Measurements from ENCODE around the gene ARL5C. TPM values are rescaled to one million over a fixed set of nuclear protein-coding genes. Genes with fewer than 3 reads are reported as not detected.

Gene ARL5C
- total and polyA plus RNA-seq, 12 donors, result not detected

DNA sequence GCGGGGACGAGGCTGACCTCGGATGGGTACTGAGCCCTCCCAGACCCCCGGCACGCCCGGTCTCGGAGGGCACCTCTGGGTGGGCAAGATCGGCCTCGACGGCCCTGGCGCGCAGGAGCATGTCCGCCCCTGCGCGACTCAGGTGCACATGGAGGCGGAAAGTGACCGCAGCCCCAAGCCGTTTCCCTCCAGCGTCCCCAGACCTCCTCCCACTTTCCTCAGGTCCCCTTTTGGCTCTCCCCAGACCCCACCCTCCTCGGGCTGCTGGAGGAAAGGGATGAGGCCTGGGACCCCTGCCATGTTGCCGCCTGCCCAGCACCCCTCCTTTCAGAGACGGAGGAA lies 44.1 kb upstream of the ARL5C start:
- peak overlapping the region in 4 of 10 donors; percentile 13 to 50 (median 18) for H3K27ac ChIP-seq
- peaks cover 0 to 3% (median 1%) of the 10 kb centered on the region in 9 donors for H3K36me3 ChIP-seq
- peak overlapping the region; percentile 14 to 57 (median 50) for H3K4me3 ChIP-seq
- no peak for DNase-seq
- peaks cover 0 to 17% (median 2%) of the 10 kb centered on the region in 7 donors for H3K27me3 ChIP-seq
- intact Hi-C loops (cut with DNase I), result no loop called here
- H3K9me3 ChIP-seq, result no peaks in the 10 kb centered on the region
- WGBS, 2 donors, result 8 to 11% methylated on average over 22 of the region's 22 CpGs
- TF ChIP-seq, protein P1, sequence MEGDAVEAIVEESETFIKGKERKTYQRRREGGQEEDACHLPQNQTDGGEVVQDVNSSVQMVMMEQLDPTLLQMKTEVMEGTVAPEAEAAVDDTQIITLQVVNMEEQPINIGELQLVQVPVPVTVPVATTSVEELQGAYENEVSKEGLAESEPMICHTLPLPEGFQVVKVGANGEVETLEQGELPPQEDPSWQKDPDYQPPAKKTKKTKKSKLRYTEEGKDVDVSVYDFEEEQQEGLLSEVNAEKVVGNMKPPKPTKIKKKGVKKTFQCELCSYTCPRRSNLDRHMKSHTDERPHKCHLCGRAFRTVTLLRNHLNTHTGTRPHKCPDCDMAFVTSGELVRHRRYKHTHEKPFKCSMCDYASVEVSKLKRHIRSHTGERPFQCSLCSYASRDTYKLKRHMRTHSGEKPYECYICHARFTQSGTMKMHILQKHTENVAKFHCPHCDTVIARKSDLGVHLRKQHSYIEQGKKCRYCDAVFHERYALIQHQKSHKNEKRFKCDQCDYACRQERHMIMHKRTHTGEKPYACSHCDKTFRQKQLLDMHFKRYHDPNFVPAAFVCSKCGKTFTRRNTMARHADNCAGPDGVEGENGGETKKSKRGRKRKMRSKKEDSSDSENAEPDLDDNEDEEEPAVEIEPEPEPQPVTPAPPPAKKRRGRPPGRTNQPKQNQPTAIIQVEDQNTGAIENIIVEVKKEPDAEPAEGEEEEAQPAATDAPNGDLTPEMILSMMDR (IDR thresholded peaks at IDR 0.05), result no peak
- peak in 1 of 8 donors; percentile 6 for ATAC-seq
- peaks cover 9 to 25% (median 18%) of the 10 kb centered on the region in 9 donors for H3K4me1 ChIP-seq

DNA sequence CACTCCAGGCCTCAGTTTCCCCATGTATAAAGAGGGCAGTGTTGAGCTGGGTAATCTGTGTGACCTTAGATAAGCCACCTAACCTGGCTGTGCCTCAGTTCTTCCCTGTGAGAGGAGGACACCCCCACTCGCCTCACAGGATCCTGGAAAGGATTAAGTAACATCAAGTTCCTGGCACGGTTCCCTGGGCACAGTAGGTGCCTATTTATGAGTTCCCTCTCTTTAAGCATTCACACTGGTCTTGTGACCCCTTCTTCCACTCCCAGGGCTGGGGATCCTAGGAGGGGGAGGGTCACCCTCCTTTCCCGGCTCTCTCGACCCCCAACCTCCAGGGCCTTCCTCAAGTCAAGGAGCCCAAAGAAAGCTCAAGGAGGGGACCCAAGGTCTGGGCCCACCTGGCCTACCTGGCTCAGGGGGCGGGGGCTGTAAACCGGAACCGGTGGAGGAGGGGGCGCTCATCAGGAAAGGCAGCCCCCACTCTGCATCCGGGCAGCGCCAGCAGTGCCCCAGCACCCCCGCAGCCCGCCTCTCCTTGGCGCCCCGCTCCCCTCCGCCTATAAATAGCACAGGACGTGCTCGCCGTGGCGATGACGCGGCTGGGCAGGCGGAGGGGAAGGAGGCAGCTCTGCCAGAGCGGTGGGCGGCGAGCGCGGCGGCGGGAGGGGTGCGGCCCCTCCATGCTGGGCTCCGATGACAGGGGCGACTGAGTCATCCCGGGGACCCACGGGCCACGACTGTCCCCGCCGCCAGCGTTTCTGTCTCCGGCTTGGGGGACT lies 43.5 kb upstream of the ARL5C start:
- 2 to 3% methylated on average over 37 to 39 of the region's 39 CpGs for WGBS, 2 donors
- DNase-seq, result peak; percentile 68 to 74
- Histone ChIP-seq H3K4me3 (peak overlapping the region; percentile 14 to 57 (median 50)), H3K36me3 (peaks cover 0 to 9% (median 7%) of the 10 kb centered on the region in 9 donors), H3K4me1 (peaks cover 9 to 25% (median 18%) of the 10 kb centered on the region in 9 donors), H3K9me3 (no peaks in the 10 kb centered on the region), H3K27me3 (peaks cover 0 to 17% (median 2%) of the 10 kb centered on the region in 7 donors), H3K27ac (peak overlapping the region in 6 of 10 donors; percentile 13 to 50 (median 32))
- TF ChIP-seq, protein P1 (IDR thresholded peaks at IDR 0.05), result no peak
- intact Hi-C loops (cut with DNase I), result loop anchor here in 5 of 10 donors (2.0 to 5.0 kb wide), 2 partner anchors 33 to 35 kb away; no protein-coding TSS in a partner anchor
- ATAC-seq, result peak; percentile 71 to 92 (median 78)

DNA sequence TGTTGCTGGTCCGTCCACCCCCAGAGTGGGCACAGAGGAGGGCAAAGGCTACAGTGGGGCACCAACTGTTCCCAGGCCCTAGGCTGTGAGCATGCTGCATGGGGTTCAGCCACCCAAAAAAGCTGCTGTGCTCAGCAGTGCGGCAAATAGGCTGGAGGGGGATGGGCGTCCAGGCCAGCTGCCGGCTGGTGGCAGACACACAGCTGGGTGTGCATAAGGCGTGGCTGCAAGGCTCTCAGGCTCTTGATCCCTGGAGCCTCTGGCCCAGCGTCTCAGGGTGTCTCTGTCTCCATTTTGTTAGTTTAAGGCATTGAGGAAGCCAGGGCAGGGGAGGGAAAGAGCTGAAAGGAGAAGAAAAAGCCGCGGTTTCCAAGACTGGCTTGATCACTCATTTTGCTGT lies 42.9 kb upstream of the ARL5C start:
- H3K4me3 ChIP-seq, result peak overlapping the region in 1 of 10 donors; percentile 53
- TF ChIP-seq, protein P1 (IDR thresholded peaks at IDR 0.05), result no peak
- no peaks in the 10 kb centered on the region for H3K9me3 ChIP-seq
- intact Hi-C loops (cut with DNase I), result loop anchor here in 5 of 10 donors (2.0 to 5.0 kb wide), 2 partner anchors 33 to 36 kb away; no protein-coding TSS in a partner anchor
- peaks cover 9 to 25% (median 18%) of the 10 kb centered on the region in 9 donors for H3K4me1 ChIP-seq
- H3K27ac ChIP-seq, result peak overlapping the region in 2 of 10 donors; percentile 43 to 50
- WGBS, 2 donors, result 68 to 69% methylated on average over 8 of the region's 8 CpGs
- H3K27me3 ChIP-seq, result peaks cover 0 to 17% (median 2%) of the 10 kb centered on the region in 7 donors
- H3K36me3 ChIP-seq, result peaks cover 0 to 15% (median 13%) of the 10 kb centered on the region in 9 donors
- DNase-seq (no peak), ATAC-seq (peak in 2 of 8 donors; percentile 7 to 19)

DNA sequence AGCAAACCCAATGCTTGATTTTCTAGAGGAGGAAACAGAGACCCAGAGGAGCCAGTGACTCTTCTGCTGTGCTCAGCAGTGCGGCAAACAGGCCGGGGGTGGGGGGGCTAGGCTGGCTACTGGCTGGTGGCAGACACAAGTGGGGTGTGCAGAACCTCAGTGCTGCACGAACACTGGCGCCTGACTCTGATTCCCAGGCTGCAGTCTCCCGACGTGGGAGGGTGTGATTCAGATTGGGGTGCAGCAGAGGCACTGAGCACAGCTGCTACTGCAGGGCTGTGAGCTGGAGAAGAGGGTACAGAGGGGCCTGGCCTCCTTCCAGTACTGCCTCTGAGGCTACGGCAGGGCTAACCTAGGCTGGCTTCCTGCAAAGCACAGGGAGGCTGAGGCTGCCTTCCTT lies 42.2 kb upstream of the ARL5C start:
- H3K27ac ChIP-seq, result no peak overlapping the region
- TF ChIP-seq, protein P1 (IDR thresholded peaks at IDR 0.05), result no peak
- intact Hi-C loops (cut with DNase I), result loop anchor here in 5 of 10 donors (2.0 to 5.0 kb wide), 2 partner anchors 34 to 37 kb away; no protein-coding TSS in a partner anchor
- H3K4me3 ChIP-seq, result no peak overlapping the region
- no peaks in the 10 kb centered on the region for H3K9me3 ChIP-seq
- no peak for ATAC-seq
- H3K27me3 ChIP-seq, result peaks cover 0 to 17% (median 2%) of the 10 kb centered on the region in 7 donors
- H3K4me1 ChIP-seq, result peaks cover 9 to 25% (median 18%) of the 10 kb centered on the region in 9 donors
- H3K36me3 ChIP-seq, result peaks cover 0 to 23% (median 21%) of the 10 kb centered on the region in 9 donors
- WGBS, 2 donors, result 67% methylated on average over 7 of the region's 7 CpGs
- DNase-seq, result no peak
